Measurements from ENCODE around the gene SPEM1.

SPEM1 gene

GRCh38 chr17:7407485-7408251, 12.5 kb upstream of the SPEM1 start, which contains the start of gene NLGN2:
Gene NLGN2, plus strand, starts transcription at chr17:7407845. Its CDS starts 411 bp downstream, at chr17:7408256.
- no peak for TF ChIP-seq CTCF (conservative IDR thresholded peaks at IDR 0.05)
- no peak within 1 kb of the TSS for H3K27ac ChIP-seq

- no peak for TF ChIP-seq CTCF (conservative IDR thresholded peaks at IDR 0.05)
- no peak overlapping the region for H3K27ac ChIP-seq
Measured at GRCh38 chr17:7408252-7408727, 11.8 kb upstream of the SPEM1 start.

- no peak for TF ChIP-seq CTCF (conservative IDR thresholded peaks at IDR 0.05)
- H3K27ac ChIP-seq = no peak overlapping the region
Measured at GRCh38 chr17:7408863-7409262, 11.3 kb upstream of the SPEM1 start.

- H3K27ac ChIP-seq = no peak overlapping the region
Measured at GRCh38 chr17:7409716-7410115, 10.4 kb upstream of the SPEM1 start.

GRCh38 chr17:7410634-7411426, 9.3 kb upstream of the SPEM1 start:
- TF ChIP-seq CTCF (conservative IDR thresholded peaks at IDR 0.05) = no peak
- no peak overlapping the region for H3K27ac ChIP-seq

More at GRCh38 chr17:7409716-7410115, 10.4 kb upstream of the SPEM1 start:
- TF ChIP-seq CTCF (conservative IDR thresholded peaks at IDR 0.05) = no peak

GRCh38 chr17:7411427-7411750, 8.7 kb upstream of the SPEM1 start:
- no peak for TF ChIP-seq CTCF (conservative IDR thresholded peaks at IDR 0.05)
- no peak overlapping the region for H3K27ac ChIP-seq

- H3K27ac ChIP-seq = no peak overlapping the region
Measured at GRCh38 chr17:7413346-7413985, 6.7 kb upstream of the SPEM1 start.

More at GRCh38 chr17:7413346-7413985, 6.7 kb upstream of the SPEM1 start:
- no peak for TF ChIP-seq CTCF (conservative IDR thresholded peaks at IDR 0.05)
